GM06990 (cell line): ENCODE data around the gene ZBTB20.

Experiments
- DNase-seq: peaks from one replicate; pipeline ENCODE4 v3.0.0-alpha.2; 2011; ENCODE audit not compliant: insufficient read length; ENCODE audit errors: extremely low read depth
- H3K27me3 ChIP-seq: replicated peaks from 2 replicates; pipeline ENCODE4 v1.6.0; 2011; ENCODE audit warnings: low read length; ENCODE audit not compliant: control insufficient read depth, insufficient read depth
- H3K36me3 ChIP-seq: 2 replicates; pipeline ENCODE4 v1.5.1; 2011; ENCODE audit warnings: low read length; ENCODE audit not compliant: control insufficient read depth, insufficient read depth
- H3K4me3 ChIP-seq: replicated peaks from 2 replicates; pipeline ENCODE4 v1.5.1; 2011; ENCODE audit warnings: low read depth, mild to moderate bottlenecking, control low read depth, low read length
- CTCF ChIP-seq: IDR thresholded peaks from 2 replicates; pipeline ENCODE4 v1.5.1; 2011; ENCODE audit warnings: low read length, control low read depth, mild to moderate bottlenecking, inconsistent platforms; ENCODE audit not compliant: insufficient read depth, poor library complexity, severe bottlenecking

Gene ZBTB20

GRCh38 chr3:114528517-114528916, 618.6 kb downstream of the ZBTB20 start:
- Histone ChIP-seq H3K36me3 (no peaks in the 10 kb centered on the region), H3K4me3 (no peak overlapping the region), H3K27me3 (no peaks in the 10 kb centered on the region)
- TF ChIP-seq CTCF, result no peak
- no peak for DNase-seq

- H3K27me3 ChIP-seq, result no peaks in the 10 kb centered on the region
- H3K4me3 ChIP-seq, result no peak overlapping the region
- TF ChIP-seq CTCF, result peak; percentile 75
- no peak for DNase-seq
- H3K36me3 ChIP-seq, result no peaks in the 10 kb centered on the region
These were observed 619.9 kb downstream of the ZBTB20 start for GRCh38 chr3:114527036-114527644.

- no peaks in the 10 kb centered on the region for H3K27me3 ChIP-seq
- DNase-seq, result no peak
- H3K4me3 ChIP-seq, result no peak overlapping the region
- H3K36me3 ChIP-seq, result no peaks in the 10 kb centered on the region
- no peak for TF ChIP-seq CTCF
These were observed 621.8 kb downstream of the ZBTB20 start for GRCh38 chr3:114525278-114525677.

- H3K27me3 ChIP-seq, result no peaks in the 10 kb centered on the region
- H3K4me3 ChIP-seq, result no peak overlapping the region
- no peaks in the 10 kb centered on the region for H3K36me3 ChIP-seq
- no peak for TF ChIP-seq CTCF
- DNase-seq, result no peak
These were observed 627.7 kb downstream of the ZBTB20 start for GRCh38 chr3:114519415-114519814.

GRCh38 chr3:114518206-114518808, 628.8 kb downstream of the ZBTB20 start:
- DNase-seq, result no peak
- TF ChIP-seq CTCF, result no peak
- H3K27me3 ChIP-seq, result no peaks in the 10 kb centered on the region
- H3K36me3 ChIP-seq, result no peaks in the 10 kb centered on the region
- no peak overlapping the region for H3K4me3 ChIP-seq

- H3K27me3 ChIP-seq, result no peaks in the 10 kb centered on the region
- no peak overlapping the region for H3K4me3 ChIP-seq
- no peaks in the 10 kb centered on the region for H3K36me3 ChIP-seq
- TF ChIP-seq CTCF, result no peak
- DNase-seq, result no peak
These were observed 636.9 kb downstream of the ZBTB20 start for GRCh38 chr3:114510201-114510600.
